Measurements from ENCODE around the gene ZBTB47.

ZBTB47 gene

GRCh38 chr3:42684632-42685362 is 31.3 kb downstream of the ZBTB47 start:
- in situ Hi-C loops (cut with MboI; ENCODE audit: low sequenced_read_pairs): no loop called here

GRCh38 chr3:42685363-42685881 is 31.9 kb downstream of the ZBTB47 start, which contains the start of gene KLHL40:
Gene KLHL40, plus strand, starts transcription at chr3:42685537. Its CDS starts 82 bp downstream, at chr3:42685619.
- in situ Hi-C loops (cut with MboI; ENCODE audit: low sequenced_read_pairs): no loop called here

- in situ Hi-C loops (cut with MboI; ENCODE audit: low sequenced_read_pairs): no loop called here
Observed at GRCh38 chr3:42685891-42686820, 32.7 kb downstream of the ZBTB47 start.

- in situ Hi-C loops (cut with MboI; ENCODE audit: low sequenced_read_pairs): no loop called here
Observed at GRCh38 chr3:42686832-42687650, 33.5 kb downstream of the ZBTB47 start.

- in situ Hi-C loops (cut with MboI; ENCODE audit: low sequenced_read_pairs): no loop called here
Observed at GRCh38 chr3:42688016-42688415, 34.5 kb downstream of the ZBTB47 start.

GRCh38 chr3:42688487-42689420 is 35.3 kb downstream of the ZBTB47 start:
- in situ Hi-C loops (cut with MboI; ENCODE audit: low sequenced_read_pairs): no loop called here

- in situ Hi-C loops (cut with MboI; ENCODE audit: low sequenced_read_pairs): no loop called here
Observed at GRCh38 chr3:42689421-42690014, 36.0 kb downstream of the ZBTB47 start.

GRCh38 chr3:42690191-42690590 is 36.7 kb downstream of the ZBTB47 start:
- in situ Hi-C loops (cut with MboI; ENCODE audit: low sequenced_read_pairs): no loop called here

GRCh38 chr3:42690766-42691680 is 37.5 kb downstream of the ZBTB47 start:
- in situ Hi-C loops (cut with MboI; ENCODE audit: low sequenced_read_pairs): no loop called here

- in situ Hi-C loops (cut with MboI; ENCODE audit: low sequenced_read_pairs): no loop called here
Observed at GRCh38 chr3:42691816-42692666, 38.5 kb downstream of the ZBTB47 start.

- in situ Hi-C loops (cut with MboI; ENCODE audit: low sequenced_read_pairs): no loop called here
Observed at GRCh38 chr3:42692667-42693529, 39.4 kb downstream of the ZBTB47 start.

GRCh38 chr3:42693530-42693930 is 40.0 kb downstream of the ZBTB47 start:
- in situ Hi-C loops (cut with MboI; ENCODE audit: low sequenced_read_pairs): no loop called here

GRCh38 chr3:42694366-42694765 is 40.9 kb downstream of the ZBTB47 start:
- in situ Hi-C loops (cut with MboI; ENCODE audit: low sequenced_read_pairs): no loop called here

GRCh38 chr3:42696356-42697288 is 43.1 kb downstream of the ZBTB47 start:
- in situ Hi-C loops (cut with MboI; ENCODE audit: low sequenced_read_pairs): no loop called here

GRCh38 chr3:42697289-42698051 is 44.0 kb downstream of the ZBTB47 start:
- in situ Hi-C loops (cut with MboI; ENCODE audit: low sequenced_read_pairs): no loop called here

Data from HL-60/S4 treated with phorbol 12-myristate 13-acetate at 8.2 ng/mL for 4 days and 3 days (cell line).